ENCODE measurements around the gene OR6C75. TPM values are rescaled to one million over a fixed set of nuclear protein-coding genes. Genes with fewer than 3 reads are reported as not detected.
"Not testable (repeated sequence)": the region's sequence is repeated elsewhere in the genome, so short reads cannot be mapped to it uniquely, and the experiment has no call there.

The OR6C75 gene
- total RNA-seq, 1 experiment from 2014 or later, result not detected

DNA sequence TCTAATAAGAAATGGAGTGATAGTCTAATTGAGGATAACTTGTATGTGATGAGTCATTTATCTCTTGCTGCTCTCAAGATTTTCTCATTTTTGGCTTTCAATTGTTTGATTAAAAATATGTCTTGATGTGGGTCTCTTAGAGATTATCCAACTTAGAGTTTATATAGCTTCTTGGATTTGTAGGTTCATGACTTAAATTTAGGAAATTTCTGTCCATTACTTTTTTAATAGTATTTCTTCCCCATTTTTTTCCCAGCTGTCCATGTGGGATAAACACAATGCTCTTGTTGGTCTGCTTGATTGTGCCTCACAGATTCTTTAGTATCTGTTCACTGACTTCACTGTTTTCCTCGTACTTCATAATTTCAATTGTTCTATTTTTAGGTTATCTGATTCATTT, 45.1 kb downstream of the OR6C75 start:
- no peak overlapping the region for H3K4me3 Mint-ChIP-seq
- Histone ChIP-seq H2BK12ac (ENCODE audit: insufficient read length, low read depth, low read length) (no peak overlapping the region), H3K18ac (ENCODE audit: insufficient read length, low read depth, low read length) (no peak overlapping the region), H3K4me2 (ENCODE audit: insufficient read depth, insufficient read length, low read length) (no peak overlapping the region), H3T11ph (ENCODE audit: low read length) (no peak overlapping the region), H2BK5ac (ENCODE audit: insufficient read length, low read length) (no peak overlapping the region), H3K9ac (ENCODE audit: extremely low read depth, insufficient read length, low read length) (no peak overlapping the region), H2BK15ac (ENCODE audit: low read depth, low read length) (no peak overlapping the region), H4K91ac (ENCODE audit: insufficient read length, low read depth, low read length) (no peak overlapping the region), H4K20me1 (ENCODE audit: control insufficient read depth, insufficient read depth, insufficient read length) (no peaks in the 10 kb centered on the region), H3K27me3 (ENCODE audit: insufficient read depth, low read length) (no peaks in the 10 kb centered on the region), H3K79me2 (ENCODE audit: insufficient read depth, low read length) (no peaks in the 10 kb centered on the region), H3K4ac (ENCODE audit: low read depth, low read length) (no peak overlapping the region), H2AFZ (ENCODE audit: low read length) (no peak overlapping the region), H3K23ac (ENCODE audit: insufficient read length, low read depth, low read length) (no peak overlapping the region), H3K27ac (ENCODE audit: insufficient read length, low read depth, low read length) (no peak overlapping the region), H2BK120ac (ENCODE audit: low read depth, low read length, poor library complexity, severe bottlenecking) (no peak overlapping the region), H3K56ac (ENCODE audit: insufficient read length, low read depth, low read length) (no peak overlapping the region), H3K9me3 (ENCODE audit: control insufficient read depth, low read depth, low read length) (no peaks in the 10 kb centered on the region), H3K79me1 (ENCODE audit: insufficient read depth, low read depth, low read length, poor library complexity, severe bottlenecking) (no peaks in the 10 kb centered on the region), H4K8ac (replicated peaks; ENCODE audit: insufficient read length, low read depth, low read length) (no peak overlapping the region), H3K14ac (ENCODE audit: insufficient read depth, low read length) (no peak overlapping the region), H4K5ac (ENCODE audit: insufficient read length, low read depth, low read length) (no peak overlapping the region), H3K23me2 (ENCODE audit: insufficient read length, low read depth, low read length, poor library complexity, severe bottlenecking) (no peaks in the 10 kb centered on the region), H3K4me1 (ENCODE audit: insufficient read depth, low read length) (no peaks in the 10 kb centered on the region), H2BK20ac (ENCODE audit: low read depth, low read length, poor library complexity, severe bottlenecking) (no peak overlapping the region), H2AK5ac (ENCODE audit: insufficient read length, low read length) (no peak overlapping the region)
- no peak for DNase-seq
- H3K27ac Mint-ChIP-seq, result no peak overlapping the region
- no CpG with 5 or more reads among the region's 1 CpG for WGBS (ENCODE audit: extremely low coverage, insufficient read length, low lambda C conversion rate)
- no peaks in the 10 kb centered on the region for H3K27me3 Mint-ChIP-seq (ENCODE audit: low read depth)
- H3K36me3 Mint-ChIP-seq (ENCODE audit: insufficient read depth in 1 of 3, low read depth in 3 of 3), result 0 out of 7 replicates have a peak, but pooled peaks cover 0 to 9% (median 0%) of the 10 kb centered on the region in 3 experiments
- H3K9me3 Mint-ChIP-seq, result peaks cover 6 to 11% of the 10 kb centered on the region in 2 experiments; a peak in 4 of 5 replicates
- TF ChIP-seq, protein P1, sequence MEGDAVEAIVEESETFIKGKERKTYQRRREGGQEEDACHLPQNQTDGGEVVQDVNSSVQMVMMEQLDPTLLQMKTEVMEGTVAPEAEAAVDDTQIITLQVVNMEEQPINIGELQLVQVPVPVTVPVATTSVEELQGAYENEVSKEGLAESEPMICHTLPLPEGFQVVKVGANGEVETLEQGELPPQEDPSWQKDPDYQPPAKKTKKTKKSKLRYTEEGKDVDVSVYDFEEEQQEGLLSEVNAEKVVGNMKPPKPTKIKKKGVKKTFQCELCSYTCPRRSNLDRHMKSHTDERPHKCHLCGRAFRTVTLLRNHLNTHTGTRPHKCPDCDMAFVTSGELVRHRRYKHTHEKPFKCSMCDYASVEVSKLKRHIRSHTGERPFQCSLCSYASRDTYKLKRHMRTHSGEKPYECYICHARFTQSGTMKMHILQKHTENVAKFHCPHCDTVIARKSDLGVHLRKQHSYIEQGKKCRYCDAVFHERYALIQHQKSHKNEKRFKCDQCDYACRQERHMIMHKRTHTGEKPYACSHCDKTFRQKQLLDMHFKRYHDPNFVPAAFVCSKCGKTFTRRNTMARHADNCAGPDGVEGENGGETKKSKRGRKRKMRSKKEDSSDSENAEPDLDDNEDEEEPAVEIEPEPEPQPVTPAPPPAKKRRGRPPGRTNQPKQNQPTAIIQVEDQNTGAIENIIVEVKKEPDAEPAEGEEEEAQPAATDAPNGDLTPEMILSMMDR (conservative IDR thresholded peaks at IDR 0.05), result no peak
- no peaks in the 10 kb centered on the region for H3K4me1 Mint-ChIP-seq

DNA sequence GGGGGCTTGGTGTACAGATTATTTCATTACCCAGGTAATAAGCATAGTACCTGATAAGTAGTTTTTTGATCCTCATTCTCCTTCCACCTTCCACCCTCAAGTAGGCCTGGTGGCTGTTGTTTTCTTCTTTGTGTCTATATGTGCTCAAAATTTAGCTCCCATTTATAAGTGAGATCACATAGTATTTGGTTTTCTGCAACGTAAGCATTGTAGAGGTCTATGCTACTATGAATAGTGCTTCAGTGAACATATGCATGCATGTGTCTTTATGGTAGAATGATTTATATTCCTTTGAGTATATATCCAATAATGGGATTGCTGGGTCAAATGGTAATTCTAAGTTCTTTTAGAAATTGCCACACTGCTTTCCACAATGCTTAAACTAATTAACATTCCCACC, 46.4 kb downstream of the OR6C75 start:
- H3K4me2 ChIP-seq (ENCODE audit: insufficient read depth, insufficient read length, low read length); H3K79me2 ChIP-seq (ENCODE audit: insufficient read depth, low read length); H3T11ph ChIP-seq (ENCODE audit: low read length); H3K18ac ChIP-seq (ENCODE audit: insufficient read length, low read depth, low read length); H2BK120ac ChIP-seq (ENCODE audit: low read depth, low read length, poor library complexity, severe bottlenecking); DNase-seq; H4K20me1 ChIP-seq (ENCODE audit: control insufficient read depth, insufficient read depth, insufficient read length); H3K79me1 ChIP-seq (ENCODE audit: insufficient read depth, low read depth, low read length, poor library complexity, severe bottlenecking); H3K27me3 ChIP-seq (ENCODE audit: insufficient read depth, low read length); H3K14ac ChIP-seq (ENCODE audit: insufficient read depth, low read length); H3K4me1 ChIP-seq (ENCODE audit: insufficient read depth, low read length); H3K27ac ChIP-seq (ENCODE audit: insufficient read length, low read depth, low read length); H4K5ac ChIP-seq (ENCODE audit: insufficient read length, low read depth, low read length); H2BK12ac ChIP-seq (ENCODE audit: insufficient read length, low read depth, low read length); H2AFZ ChIP-seq (ENCODE audit: low read length); H2BK5ac ChIP-seq (ENCODE audit: insufficient read length, low read length); H3K4ac ChIP-seq (ENCODE audit: low read depth, low read length); H3K9me3 ChIP-seq (ENCODE audit: control insufficient read depth, low read depth, low read length); H2AK5ac ChIP-seq (ENCODE audit: insufficient read length, low read length); H3K9ac ChIP-seq (ENCODE audit: extremely low read depth, insufficient read length, low read length); H4K8ac ChIP-seq (replicated peaks; ENCODE audit: insufficient read length, low read depth, low read length); H2BK15ac ChIP-seq (ENCODE audit: low read depth, low read length); H3K4me1 Mint-ChIP-seq; H3K27ac Mint-ChIP-seq; H3K23me2 ChIP-seq (ENCODE audit: insufficient read length, low read depth, low read length, poor library complexity, severe bottlenecking); H2BK20ac ChIP-seq (ENCODE audit: low read depth, low read length, poor library complexity, severe bottlenecking); H3K23ac ChIP-seq (ENCODE audit: insufficient read length, low read depth, low read length); H3K36me3 Mint-ChIP-seq (ENCODE audit: insufficient read depth in 1 of 3, low read depth in 3 of 3); H3K4me3 Mint-ChIP-seq; H3K27me3 Mint-ChIP-seq (ENCODE audit: low read depth); H4K91ac ChIP-seq (ENCODE audit: insufficient read length, low read depth, low read length); H3K56ac ChIP-seq (ENCODE audit: insufficient read length, low read depth, low read length): not testable (repeated sequence)
- H3K9me3 Mint-ChIP-seq, result peaks cover 6 to 11% of the 10 kb centered on the region in 2 experiments; a peak in 4 of 5 replicates
- no CpG with 5 or more reads among the region's 1 CpG for WGBS (ENCODE audit: extremely low coverage, insufficient read length, low lambda C conversion rate)
